Measurements from ENCODE around the gene DOCK2.

- TF ChIP-seq POLR2A (IDR thresholded peaks at IDR 0.05) (no peak), CTCF (IDR thresholded peaks at IDR 0.05) (no peak), POLR2AphosphoS5 (IDR thresholded peaks at IDR 0.05) (no peak)
Observed at GRCh38 chr5:170034231-170034630, 397.2 kb downstream of the DOCK2 start.
